Measurements from ENCODE around the gene ALG12. TPM values are rescaled to one million over a fixed set of nuclear protein-coding genes. Genes with fewer than 3 reads are reported as not detected.

The ALG12 gene
- total and polyA plus RNA-seq, 11 donors = 9.1 to 26.8 (median 15.0) TPM

GRCh38 chr22:49936973-49937757 is 18.9 kb upstream of the ALG12 start:
- 20 to 31% (median 25%) methylated on average over 11 to 21 of the region's 21 CpGs for WGBS, 4 donors
- ATAC-seq (peak; percentile 41 to 59 (median 54)), DNase-seq (peak in 4 of 5 donors; percentile 69 to 84 (median 72))
- Histone ChIP-seq H3K9me3 (no peaks in the 10 kb centered on the region), H3K4me1 (peaks cover 19 to 64% (median 51%) of the 10 kb centered on the region in 12 donors), H3K27me3 (no peaks in the 10 kb centered on the region), H3K4me3 (peak overlapping the region in 10 of 12 donors; percentile 5 to 70 (median 48)), H3K27ac (peak overlapping the region; percentile 91 to 99 (median 95)), H3K36me3 (no peaks in the 10 kb centered on the region)
- intact Hi-C loops (cut with DNase I) = loop anchor here in 6 of 10 donors (1.0 to 10.0 kb wide), 7 partner anchors 23 to 248 kb away; partner anchors contain the start of genes PIM3 (in 4 of the 6) and TRABD (in 1 of the 6)
- TF ChIP-seq CTCF (IDR thresholded peaks at IDR 0.05) = no peak
- peak in 1 of 2 donors; percentile 59 for TF ChIP-seq POLR2A (IDR thresholded peaks at IDR 0.05)

GRCh38 chr22:49936018-49936972 is 18.1 kb upstream of the ALG12 start:
- Histone ChIP-seq H3K27ac (peak overlapping the region; percentile 91 to 99 (median 95)), H3K4me1 (peaks cover 19 to 70% (median 57%) of the 10 kb centered on the region in 12 donors), H3K27me3 (no peaks in the 10 kb centered on the region), H3K4me3 (peak overlapping the region in 11 of 12 donors; percentile 12 to 70 (median 48)), H3K36me3 (no peaks in the 10 kb centered on the region), H3K9me3 (no peaks in the 10 kb centered on the region)
- intact Hi-C loops (cut with DNase I) = loop anchor here in 5 of 10 donors (1.0 to 10.0 kb wide), 6 partner anchors 25 to 249 kb away; partner anchors contain the start of genes PIM3 (in 3 of the 5) and TRABD (in 1 of the 5)
- peak; percentile 13 to 77 (median 72) for ATAC-seq
- 2 to 10% (median 3%) methylated on average over 12 to 52 of the region's 52 CpGs for WGBS, 4 donors
- TF ChIP-seq POLR2A (IDR thresholded peaks at IDR 0.05) (peak in 1 of 2 donors; percentile 38), CTCF (IDR thresholded peaks at IDR 0.05) (no peak)
- peak; percentile 92 to 97 (median 95) for DNase-seq

GRCh38 chr22:49935561-49935960 is 17.3 kb upstream of the ALG12 start:
- TF ChIP-seq CTCF (IDR thresholded peaks at IDR 0.05) (no peak), POLR2A (IDR thresholded peaks at IDR 0.05) (no peak)
- Histone ChIP-seq H3K9me3 (no peaks in the 10 kb centered on the region), H3K27me3 (no peaks in the 10 kb centered on the region), H3K27ac (peak overlapping the region; percentile 91 to 99 (median 95)), H3K4me1 (peaks cover 19 to 78% (median 64%) of the 10 kb centered on the region in 12 donors), H3K4me3 (peak overlapping the region in 10 of 12 donors; percentile 45 to 70 (median 52)), H3K36me3 (no peaks in the 10 kb centered on the region)
- ATAC-seq = no peak
- DNase-seq = peak in 1 of 5 donors; percentile 54
- intact Hi-C loops (cut with DNase I) = loop anchor here in 2 of 10 donors (5.0 to 10.0 kb wide), 3 partner anchors 37 to 249 kb away; partner anchors contain the start of gene TRABD (in 1 of the 2)
- 0 to 4% (median 2%) methylated on average over 1 to 15 of the region's 16 CpGs; no CpG with 5 or more reads in 1 of the 4 donors for WGBS, 4 donors
